Gastrocnemius medialis (tissue), 4 donors: ENCODE measurements around the gene USP37.

Experiments used
- POLR2A ChIP-seq, 2 donors: fragments of 450-650 bp; IDR thresholded peaks; one replicate each; pipeline ENCODE4 v1.6.1; 2017; ENCODE audit warnings: antibody characterized with exemption in 2 of 2, mild to moderate bottlenecking in 2 of 2, moderate library complexity in 2 of 2
- TF ChIP-seq, protein P1 (sequence below), 5 experiments: fragments of 450-650 bp in 3 of 5; fragments of 200-600 bp in 2 of 5; sonication (generic) in 2 of 5; IDR thresholded peaks in 4 of 5; conservative IDR thresholded peaks in 1 of 5; 1 replicate in 4 of 5; 2 replicates in 1 of 5; pipeline ENCODE4 v1.5.1; 2016 to 2019; ENCODE audit warnings: antibody characterized with exemption in 5 of 5, mild to moderate bottlenecking in 3 of 5, moderate library complexity in 3 of 5

DNA sequence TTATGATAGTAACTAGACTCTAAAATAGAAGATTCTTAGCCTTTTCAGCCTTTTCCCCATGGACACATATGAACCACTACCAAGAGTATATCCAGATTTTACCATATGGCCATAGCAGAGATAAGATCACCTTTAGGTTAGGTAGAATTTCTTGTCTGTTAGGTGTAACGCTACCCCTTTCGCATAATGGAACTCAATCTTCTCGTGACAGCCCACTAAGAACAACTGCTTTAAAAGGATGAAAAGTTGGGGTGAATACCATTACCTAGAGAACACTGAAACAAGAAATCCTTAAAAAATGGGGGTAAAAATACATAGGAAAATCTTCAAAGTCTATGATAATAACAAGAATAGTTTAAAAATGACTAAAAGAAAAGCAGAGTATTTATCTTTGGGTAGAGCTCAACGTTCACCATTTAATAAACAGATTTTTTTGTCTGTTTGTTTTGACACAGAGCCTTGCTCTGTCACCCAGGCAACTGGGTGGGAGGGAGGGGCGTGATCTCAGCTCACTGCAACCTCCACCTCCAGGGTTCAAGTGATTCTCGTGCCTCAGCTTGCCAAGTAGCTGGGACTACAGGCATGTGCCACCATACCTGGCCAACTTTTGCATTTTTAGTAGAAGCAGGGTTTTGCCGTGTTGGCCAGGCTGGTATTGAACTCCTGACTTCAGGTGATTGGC is 82.0 kb downstream of the USP37 start:
- no peak for TF ChIP-seq POLR2A (IDR thresholded peaks at IDR 0.05)
- TF ChIP-seq, protein P1, sequence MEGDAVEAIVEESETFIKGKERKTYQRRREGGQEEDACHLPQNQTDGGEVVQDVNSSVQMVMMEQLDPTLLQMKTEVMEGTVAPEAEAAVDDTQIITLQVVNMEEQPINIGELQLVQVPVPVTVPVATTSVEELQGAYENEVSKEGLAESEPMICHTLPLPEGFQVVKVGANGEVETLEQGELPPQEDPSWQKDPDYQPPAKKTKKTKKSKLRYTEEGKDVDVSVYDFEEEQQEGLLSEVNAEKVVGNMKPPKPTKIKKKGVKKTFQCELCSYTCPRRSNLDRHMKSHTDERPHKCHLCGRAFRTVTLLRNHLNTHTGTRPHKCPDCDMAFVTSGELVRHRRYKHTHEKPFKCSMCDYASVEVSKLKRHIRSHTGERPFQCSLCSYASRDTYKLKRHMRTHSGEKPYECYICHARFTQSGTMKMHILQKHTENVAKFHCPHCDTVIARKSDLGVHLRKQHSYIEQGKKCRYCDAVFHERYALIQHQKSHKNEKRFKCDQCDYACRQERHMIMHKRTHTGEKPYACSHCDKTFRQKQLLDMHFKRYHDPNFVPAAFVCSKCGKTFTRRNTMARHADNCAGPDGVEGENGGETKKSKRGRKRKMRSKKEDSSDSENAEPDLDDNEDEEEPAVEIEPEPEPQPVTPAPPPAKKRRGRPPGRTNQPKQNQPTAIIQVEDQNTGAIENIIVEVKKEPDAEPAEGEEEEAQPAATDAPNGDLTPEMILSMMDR (IDR thresholded peaks at IDR 0.05 in 4 of 5, conservative IDR thresholded peaks at IDR 0.05 in 1 of 5), result no peak
